ENCODE data around the gene LIG4.

DNA sequence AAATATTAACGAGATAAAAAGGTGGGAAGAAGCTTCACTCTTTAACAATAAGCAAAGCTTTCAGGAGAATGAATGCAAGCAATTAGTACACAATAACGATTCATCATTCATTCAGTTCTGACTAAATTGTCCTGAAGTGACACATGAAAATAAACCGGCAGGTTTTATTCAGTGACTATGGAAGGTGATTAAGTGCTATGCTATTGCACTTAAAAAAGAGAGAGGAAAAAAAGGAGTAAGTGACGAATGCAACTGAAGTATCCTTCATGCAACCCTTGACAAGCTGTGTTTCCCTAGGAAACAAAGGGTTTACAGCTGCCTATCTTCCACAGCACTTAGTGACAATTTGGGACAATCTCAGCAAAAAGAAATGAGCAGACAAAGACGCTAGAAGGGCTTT lies 1.4 kb downstream of the LIG4 start:
- TF ChIP-seq, protein P1, sequence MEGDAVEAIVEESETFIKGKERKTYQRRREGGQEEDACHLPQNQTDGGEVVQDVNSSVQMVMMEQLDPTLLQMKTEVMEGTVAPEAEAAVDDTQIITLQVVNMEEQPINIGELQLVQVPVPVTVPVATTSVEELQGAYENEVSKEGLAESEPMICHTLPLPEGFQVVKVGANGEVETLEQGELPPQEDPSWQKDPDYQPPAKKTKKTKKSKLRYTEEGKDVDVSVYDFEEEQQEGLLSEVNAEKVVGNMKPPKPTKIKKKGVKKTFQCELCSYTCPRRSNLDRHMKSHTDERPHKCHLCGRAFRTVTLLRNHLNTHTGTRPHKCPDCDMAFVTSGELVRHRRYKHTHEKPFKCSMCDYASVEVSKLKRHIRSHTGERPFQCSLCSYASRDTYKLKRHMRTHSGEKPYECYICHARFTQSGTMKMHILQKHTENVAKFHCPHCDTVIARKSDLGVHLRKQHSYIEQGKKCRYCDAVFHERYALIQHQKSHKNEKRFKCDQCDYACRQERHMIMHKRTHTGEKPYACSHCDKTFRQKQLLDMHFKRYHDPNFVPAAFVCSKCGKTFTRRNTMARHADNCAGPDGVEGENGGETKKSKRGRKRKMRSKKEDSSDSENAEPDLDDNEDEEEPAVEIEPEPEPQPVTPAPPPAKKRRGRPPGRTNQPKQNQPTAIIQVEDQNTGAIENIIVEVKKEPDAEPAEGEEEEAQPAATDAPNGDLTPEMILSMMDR (IDR thresholded peaks at IDR 0.05): no peak
- TF ChIP-seq POLR2A (IDR thresholded peaks at IDR 0.05): no peak

Measured in stomach (tissue), 4 donors.